DOHH2 (cell line): ENCODE data around the gene LRRTM2.

Source experiments
- H3F3A ChIP-seq: fragments of 200-600 bp; sonication (generic), shearing (Covaris generic); 2 replicates; pipeline ENCODE4 v1.6.0; 2016; ENCODE audit warnings: antibody characterized with exemption, mild to moderate bottlenecking; ENCODE audit not compliant: control insufficient read depth, insufficient read depth
- H3K27ac ChIP-seq: fragments of 200-600 bp; sonication (generic); 2 replicates; pipeline ENCODE4 v1.5.1; 2014; ENCODE audit warnings: low read depth, mild to moderate bottlenecking, low read length, moderate library complexity
- H3K27me3 ChIP-seq: fragments of 200-600 bp; sonication (generic); 2 replicates; pipeline ENCODE4 v1.6.1; 2014; ENCODE audit warnings: mild to moderate bottlenecking, low read length, mixed read lengths; ENCODE audit not compliant: control insufficient read depth
- H3K36me3 ChIP-seq: fragments of 200-600 bp; sonication (generic); 2 replicates; pipeline ENCODE4 v1.6.1; 2014; ENCODE audit warnings: mild to moderate bottlenecking, low read length, moderate library complexity, mixed read lengths; ENCODE audit not compliant: control insufficient read depth
- H3K4me1 ChIP-seq: fragments of 200-600 bp; sonication (generic); 2 replicates; pipeline ENCODE4 v1.6.1; 2014; ENCODE audit warnings: mild to moderate bottlenecking, low read length, mixed read lengths; ENCODE audit not compliant: control insufficient read depth
- H3K4me2 ChIP-seq: fragments of 200-600 bp; sonication (generic); 2 replicates; pipeline ENCODE4 v1.6.0; 2014; ENCODE audit warnings: mild to moderate bottlenecking, low read length, moderate library complexity
- H3K4me3 ChIP-seq: fragments of 200-600 bp; sonication (generic); 2 replicates; pipeline ENCODE4 v1.5.1; 2014; ENCODE audit warnings: mild to moderate bottlenecking, low read length, mixed read lengths
- H3K79me2 ChIP-seq: fragments of 200-600 bp; sonication (generic); 2 replicates; pipeline ENCODE4 v1.6.1; 2014; ENCODE audit warnings: mild to moderate bottlenecking, low read length, mixed read lengths; ENCODE audit not compliant: control insufficient read depth
- H3K9me2 ChIP-seq: fragments of 200-600 bp; sonication (generic); replicated peaks from 2 replicates; pipeline ENCODE4 v1.6.1; 2014; ENCODE audit warnings: mild to moderate bottlenecking, low read length, mixed read lengths; ENCODE audit not compliant: control insufficient read depth
- H3K9me3 ChIP-seq: fragments of 200-600 bp; sonication (generic); 2 replicates; pipeline ENCODE4 v1.6.1; 2014; ENCODE audit warnings: antibody characterized with exemption, low read length, mixed read lengths; ENCODE audit not compliant: control insufficient read depth, insufficient read depth
- H4K20me1 ChIP-seq: fragments of 200-600 bp; sonication (generic); 2 replicates; pipeline ENCODE4 v1.6.0; 2014; ENCODE audit warnings: low read depth, mild to moderate bottlenecking, antibody characterized with exemption, low read length, moderate library complexity; ENCODE audit not compliant: control insufficient read depth, insufficient read depth
- CTCF ChIP-seq: fragments of 200-600 bp; sonication (generic); IDR thresholded peaks from one replicate; pipeline ENCODE4 v1.5.1; 2014; ENCODE audit warnings: antibody characterized with exemption, mild to moderate bottlenecking, low read depth, low read length; ENCODE audit not compliant: poor library complexity, severe bottlenecking
- EZH2phosphoT487 ChIP-seq: fragments of 200-600 bp; sonication (generic); IDR thresholded peaks from 2 replicates; pipeline ENCODE4 v1.6.1; 2017; ENCODE audit warnings: borderline replicate concordance, mild to moderate bottlenecking, antibody characterized with exemption, low read length, moderate library complexity, mixed read lengths

Gene LRRTM2

DNA sequence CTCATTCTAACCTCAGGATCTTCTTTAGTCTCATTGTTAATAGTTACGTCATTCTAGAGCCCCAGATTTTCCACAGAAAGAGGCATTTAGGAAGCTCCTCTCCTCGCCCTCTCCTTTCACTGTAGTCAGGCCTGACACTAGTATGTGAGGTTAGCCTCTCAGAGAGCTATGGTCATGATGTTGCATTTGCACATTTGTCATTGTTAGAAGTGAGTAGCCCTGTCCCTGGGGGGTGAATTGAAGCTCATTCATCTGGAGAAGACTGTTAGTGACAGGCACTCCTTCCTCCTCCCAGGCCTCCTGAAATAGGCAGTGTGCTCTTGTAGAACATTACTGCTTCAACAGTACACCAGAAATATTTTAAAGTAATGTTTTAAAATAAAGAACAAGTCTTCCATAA is 26.6 kb upstream of the LRRTM2 start:
- no peaks in the 10 kb centered on the region for H4K20me1 ChIP-seq
- H3K4me1 ChIP-seq, result no peaks in the 10 kb centered on the region
- H3K9me3 ChIP-seq, result no peaks in the 10 kb centered on the region
- no peak overlapping the region for H3K4me3 ChIP-seq
- H3K27me3 ChIP-seq, result no peaks in the 10 kb centered on the region
- no peaks in the 10 kb centered on the region for H3K36me3 ChIP-seq
- no peaks in the 10 kb centered on the region for H3K79me2 ChIP-seq
- TF ChIP-seq EZH2phosphoT487 (no peak), CTCF (no peak)
- H3K4me2 ChIP-seq, result no peak overlapping the region
- no peaks in the 10 kb centered on the region for H3F3A ChIP-seq
- no peaks in the 10 kb centered on the region for H3K9me2 ChIP-seq
- no peak overlapping the region for H3K27ac ChIP-seq

DNA sequence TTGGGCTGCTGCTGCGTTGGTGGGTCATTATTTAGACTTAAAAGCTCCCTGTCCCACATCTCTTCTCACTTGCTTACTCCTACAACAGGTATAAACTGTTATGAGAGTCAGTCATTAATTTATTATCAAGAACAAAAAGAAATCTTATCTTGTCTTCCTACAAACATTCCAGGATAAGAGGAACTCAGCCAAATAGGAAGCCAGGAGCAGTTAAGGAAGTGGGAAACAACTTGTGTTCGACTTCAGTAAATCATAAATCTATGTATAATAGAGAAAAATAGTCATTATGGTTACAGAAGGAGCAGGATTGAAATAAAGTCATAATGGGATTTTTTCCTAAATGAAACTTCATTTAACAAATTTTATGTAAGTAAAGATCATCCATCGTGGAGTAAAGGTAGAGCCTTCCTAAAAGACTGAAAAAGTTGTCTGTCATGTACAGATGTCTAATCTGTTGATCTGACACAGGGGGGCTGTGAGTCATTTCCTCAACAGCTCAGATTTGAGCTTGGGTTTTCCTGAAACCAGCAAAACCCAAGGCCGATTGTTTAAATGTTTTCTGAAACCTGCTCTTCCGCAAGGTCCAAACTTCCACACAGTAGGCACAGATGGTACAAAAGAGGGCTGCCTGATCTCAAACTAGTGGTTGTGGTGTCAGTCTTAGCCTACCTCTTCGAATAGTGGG is 25.3 kb upstream of the LRRTM2 start:
- TF ChIP-seq EZH2phosphoT487, result no peak
- no peak for TF ChIP-seq CTCF
- H3K4me1 ChIP-seq, result no peaks in the 10 kb centered on the region
- H3K27me3 ChIP-seq, result no peaks in the 10 kb centered on the region
- H3K27ac ChIP-seq, result no peak overlapping the region
- H3K4me3 ChIP-seq, result no peak overlapping the region
- no peaks in the 10 kb centered on the region for H3K79me2 ChIP-seq
- H4K20me1 ChIP-seq, result no peaks in the 10 kb centered on the region
- no peak overlapping the region for H3K4me2 ChIP-seq
- H3K36me3 ChIP-seq, result no peaks in the 10 kb centered on the region
- H3F3A ChIP-seq, result no peaks in the 10 kb centered on the region
- no peaks in the 10 kb centered on the region for H3K9me2 ChIP-seq
- H3K9me3 ChIP-seq, result no peaks in the 10 kb centered on the region

- no peaks in the 10 kb centered on the region for H3K9me3 ChIP-seq
- H3K4me2 ChIP-seq, result no peak overlapping the region
- H3K36me3 ChIP-seq, result no peaks in the 10 kb centered on the region
- no peaks in the 10 kb centered on the region for H3K9me2 ChIP-seq
- H3K4me3 ChIP-seq, result no peak overlapping the region
- H4K20me1 ChIP-seq, result no peaks in the 10 kb centered on the region
- no peak overlapping the region for H3K27ac ChIP-seq
- H3K27me3 ChIP-seq, result no peaks in the 10 kb centered on the region
- no peaks in the 10 kb centered on the region for H3K79me2 ChIP-seq
- no peak for TF ChIP-seq EZH2phosphoT487
- no peak for TF ChIP-seq CTCF
- no peaks in the 10 kb centered on the region for H3F3A ChIP-seq
- H3K4me1 ChIP-seq, result no peaks in the 10 kb centered on the region
Observed at GRCh38 chr5:138898742-138899141, 23.6 kb upstream of the LRRTM2 start.
